ENCODE measurements around the gene BAK1. TPM values are rescaled to one million over a fixed set of nuclear protein-coding genes. Genes with fewer than 3 reads are reported as not detected.
"Not testable (repeated sequence)": the region's sequence is repeated elsewhere in the genome, so short reads cannot be mapped to it uniquely, and the experiment has no call there.

BAK1 gene
- total and polyA plus RNA-seq, 2 donors (not counting 1 experiment from before 2014, with no cell fraction given) = 12.9 to 13.0 TPM

GRCh38 chr6:33543116-33543515 lies 37.0 kb downstream of the BAK1 start:
- Histone ChIP-seq H3K27me3 (ENCODE audit: control insufficient read depth, insufficient read depth, low read length) (no peaks in the 10 kb centered on the region), H3K9me3 (ENCODE audit: control insufficient read depth, insufficient read depth, low read depth, low read length) (no peaks in the 10 kb centered on the region), H3K4me1 (ENCODE audit: control insufficient read depth, extremely low read depth, insufficient read depth, low read length) (no peaks in the 10 kb centered on the region), H3K27ac (ENCODE audit: insufficient read depth, low read length) (no peak overlapping the region), H3K4me2 (ENCODE audit: extremely low read depth, insufficient read depth, low read length) (no peak overlapping the region), H3K36me3 (ENCODE audit: control insufficient read depth, insufficient read depth, low read length) (no peaks in the 10 kb centered on the region), H3K79me2 (ENCODE audit: control insufficient read depth, insufficient read depth, low read length) (no peaks in the 10 kb centered on the region), H3K9ac (ENCODE audit: insufficient read depth, low read length) (no peak overlapping the region), H2AFZ (ENCODE audit: low read length) (no peak overlapping the region), H4K20me1 (ENCODE audit: control insufficient read depth, extremely low read depth, insufficient read depth, low read length) (no peaks in the 10 kb centered on the region), H3K4me3 (replicated peaks in 1 of 4; ENCODE audit: control extremely low read depth in 1 of 4, insufficient read depth in 1 of 4, low read depth in 3 of 4, low read length in 4 of 4) (no peak overlapping the region)
- TF ChIP-seq CTCF (conservative IDR thresholded peaks at IDR 0.05 in 1 of 2, IDR thresholded peaks at IDR 0.05 in 1 of 2; ENCODE audit: low read depth in 1 of 2, low read length in 2 of 2) (no peak), EZH2 (IDR thresholded peaks at IDR 0.05; ENCODE audit: low read length, missing control alignments) (no peak)
- DNase-seq (ENCODE audit: low read depth in 2 of 2) = no peak

GRCh38 chr6:33540768-33541167 lies 39.3 kb downstream of the BAK1 start:
- H3K4me2 ChIP-seq (ENCODE audit: extremely low read depth, insufficient read depth, low read length) = no peak overlapping the region
- TF ChIP-seq CTCF (conservative IDR thresholded peaks at IDR 0.05 in 1 of 2, IDR thresholded peaks at IDR 0.05 in 1 of 2; ENCODE audit: low read depth in 1 of 2, low read length in 2 of 2) (no peak), EZH2 (IDR thresholded peaks at IDR 0.05; ENCODE audit: low read length, missing control alignments) (no peak)
- H3K4me1 ChIP-seq (ENCODE audit: control insufficient read depth, extremely low read depth, insufficient read depth, low read length) = no peaks in the 10 kb centered on the region

GRCh38 chr6:33534702-33535101 lies 45.4 kb downstream of the BAK1 start:
- no peak for DNase-seq (ENCODE audit: low read depth in 2 of 2)
- Histone ChIP-seq H3K4me1 (ENCODE audit: control insufficient read depth, extremely low read depth, insufficient read depth, low read length) (no peaks in the 10 kb centered on the region), H3K27ac (ENCODE audit: insufficient read depth, low read length) (no peak overlapping the region), H4K20me1 (ENCODE audit: control insufficient read depth, extremely low read depth, insufficient read depth, low read length) (no peaks in the 10 kb centered on the region), H3K4me3 (replicated peaks in 1 of 4; ENCODE audit: control extremely low read depth in 1 of 4, insufficient read depth in 1 of 4, low read depth in 3 of 4, low read length in 4 of 4) (no peak overlapping the region), H2AFZ (ENCODE audit: low read length) (no peak overlapping the region), H3K27me3 (ENCODE audit: control insufficient read depth, insufficient read depth, low read length) (no peaks in the 10 kb centered on the region), H3K9me3 (ENCODE audit: control insufficient read depth, insufficient read depth, low read depth, low read length) (no peaks in the 10 kb centered on the region), H3K9ac (ENCODE audit: insufficient read depth, low read length) (no peak overlapping the region), H3K36me3 (ENCODE audit: control insufficient read depth, insufficient read depth, low read length) (no peaks in the 10 kb centered on the region), H3K4me2 (ENCODE audit: extremely low read depth, insufficient read depth, low read length) (no peak overlapping the region), H3K79me2 (ENCODE audit: control insufficient read depth, insufficient read depth, low read length) (no peaks in the 10 kb centered on the region)
- TF ChIP-seq CTCF (conservative IDR thresholded peaks at IDR 0.05 in 1 of 2, IDR thresholded peaks at IDR 0.05 in 1 of 2; ENCODE audit: low read depth in 1 of 2, low read length in 2 of 2) (no peak), EZH2 (IDR thresholded peaks at IDR 0.05; ENCODE audit: low read length, missing control alignments) (no peak)

More at GRCh38 chr6:33540768-33541167, 39.3 kb downstream of the BAK1 start:
- no peak for DNase-seq (ENCODE audit: low read depth in 2 of 2)
- Histone ChIP-seq H3K9ac (ENCODE audit: insufficient read depth, low read length) (no peak overlapping the region), H2AFZ (ENCODE audit: low read length) (no peak overlapping the region), H3K36me3 (ENCODE audit: control insufficient read depth, insufficient read depth, low read length) (no peaks in the 10 kb centered on the region), H3K9me3 (ENCODE audit: control insufficient read depth, insufficient read depth, low read depth, low read length) (no peaks in the 10 kb centered on the region), H4K20me1 (ENCODE audit: control insufficient read depth, extremely low read depth, insufficient read depth, low read length) (no peaks in the 10 kb centered on the region), H3K27ac (ENCODE audit: insufficient read depth, low read length) (no peak overlapping the region), H3K27me3 (ENCODE audit: control insufficient read depth, insufficient read depth, low read length) (no peaks in the 10 kb centered on the region), H3K4me3 (replicated peaks in 1 of 4; ENCODE audit: control extremely low read depth in 1 of 4, insufficient read depth in 1 of 4, low read depth in 3 of 4, low read length in 4 of 4) (no peak overlapping the region), H3K79me2 (ENCODE audit: control insufficient read depth, insufficient read depth, low read length) (no peaks in the 10 kb centered on the region)

- H3K9ac ChIP-seq (ENCODE audit: insufficient read depth, low read length); H3K4me2 ChIP-seq (ENCODE audit: extremely low read depth, insufficient read depth, low read length); H2AFZ ChIP-seq (ENCODE audit: low read length); DNase-seq (ENCODE audit: low read depth in 2 of 2); H3K9me3 ChIP-seq (ENCODE audit: control insufficient read depth, insufficient read depth, low read depth, low read length); H3K4me3 ChIP-seq (replicated peaks in 1 of 4; ENCODE audit: control extremely low read depth in 1 of 4, insufficient read depth in 1 of 4, low read depth in 3 of 4, low read length in 4 of 4); H3K27me3 ChIP-seq (ENCODE audit: control insufficient read depth, insufficient read depth, low read length); H4K20me1 ChIP-seq (ENCODE audit: control insufficient read depth, extremely low read depth, insufficient read depth, low read length); H3K4me1 ChIP-seq (ENCODE audit: control insufficient read depth, extremely low read depth, insufficient read depth, low read length); H3K36me3 ChIP-seq (ENCODE audit: control insufficient read depth, insufficient read depth, low read length); H3K27ac ChIP-seq (ENCODE audit: insufficient read depth, low read length); H3K79me2 ChIP-seq (ENCODE audit: control insufficient read depth, insufficient read depth, low read length): not testable (repeated sequence)
Observed at GRCh38 chr6:33533163-33533869, 46.8 kb downstream of the BAK1 start.

- not testable (repeated sequence) for H3K27ac ChIP-seq (ENCODE audit: insufficient read depth, low read length); H3K9me3 ChIP-seq (ENCODE audit: control insufficient read depth, insufficient read depth, low read depth, low read length); H3K27me3 ChIP-seq (ENCODE audit: control insufficient read depth, insufficient read depth, low read length); DNase-seq (ENCODE audit: low read depth in 2 of 2); H2AFZ ChIP-seq (ENCODE audit: low read length); H3K9ac ChIP-seq (ENCODE audit: insufficient read depth, low read length); H3K4me1 ChIP-seq (ENCODE audit: control insufficient read depth, extremely low read depth, insufficient read depth, low read length); H3K79me2 ChIP-seq (ENCODE audit: control insufficient read depth, insufficient read depth, low read length); H3K36me3 ChIP-seq (ENCODE audit: control insufficient read depth, insufficient read depth, low read length); H3K4me3 ChIP-seq (replicated peaks in 1 of 4; ENCODE audit: control extremely low read depth in 1 of 4, insufficient read depth in 1 of 4, low read depth in 3 of 4, low read length in 4 of 4); H4K20me1 ChIP-seq (ENCODE audit: control insufficient read depth, extremely low read depth, insufficient read depth, low read length); H3K4me2 ChIP-seq (ENCODE audit: extremely low read depth, insufficient read depth, low read length)
Observed at GRCh38 chr6:33532431-33532830, 47.6 kb downstream of the BAK1 start.
